ENCODE data around the gene FNDC8.

DNA sequence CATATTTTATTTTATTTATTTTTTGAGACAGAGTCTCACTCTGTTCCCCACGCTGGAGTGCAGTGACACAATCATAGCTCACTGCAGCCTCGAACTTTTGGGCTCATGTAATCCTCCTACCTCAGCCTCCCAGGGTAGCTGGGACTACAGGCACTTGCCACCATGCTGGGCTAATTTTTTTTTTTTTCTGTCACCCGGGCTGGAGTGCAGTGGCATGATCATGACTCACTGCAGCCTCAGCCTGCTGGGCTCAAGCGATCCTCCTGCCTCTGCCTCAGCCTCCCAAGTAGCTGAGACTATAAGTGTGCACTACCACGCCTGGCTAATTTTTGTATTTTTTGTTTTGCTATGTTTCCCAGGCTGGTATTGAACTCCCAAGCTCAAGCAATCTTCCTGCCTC is 43.3 kb downstream of the FNDC8 start:
- TF ChIP-seq, protein P1, sequence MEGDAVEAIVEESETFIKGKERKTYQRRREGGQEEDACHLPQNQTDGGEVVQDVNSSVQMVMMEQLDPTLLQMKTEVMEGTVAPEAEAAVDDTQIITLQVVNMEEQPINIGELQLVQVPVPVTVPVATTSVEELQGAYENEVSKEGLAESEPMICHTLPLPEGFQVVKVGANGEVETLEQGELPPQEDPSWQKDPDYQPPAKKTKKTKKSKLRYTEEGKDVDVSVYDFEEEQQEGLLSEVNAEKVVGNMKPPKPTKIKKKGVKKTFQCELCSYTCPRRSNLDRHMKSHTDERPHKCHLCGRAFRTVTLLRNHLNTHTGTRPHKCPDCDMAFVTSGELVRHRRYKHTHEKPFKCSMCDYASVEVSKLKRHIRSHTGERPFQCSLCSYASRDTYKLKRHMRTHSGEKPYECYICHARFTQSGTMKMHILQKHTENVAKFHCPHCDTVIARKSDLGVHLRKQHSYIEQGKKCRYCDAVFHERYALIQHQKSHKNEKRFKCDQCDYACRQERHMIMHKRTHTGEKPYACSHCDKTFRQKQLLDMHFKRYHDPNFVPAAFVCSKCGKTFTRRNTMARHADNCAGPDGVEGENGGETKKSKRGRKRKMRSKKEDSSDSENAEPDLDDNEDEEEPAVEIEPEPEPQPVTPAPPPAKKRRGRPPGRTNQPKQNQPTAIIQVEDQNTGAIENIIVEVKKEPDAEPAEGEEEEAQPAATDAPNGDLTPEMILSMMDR (IDR thresholded peaks at IDR 0.05) = no peak
- TF ChIP-seq POLR2A (IDR thresholded peaks at IDR 0.05) (no peak), EP300 (IDR thresholded peaks at IDR 0.05) (no peak)

Measured in tibial nerve (tissue), 4 donors.